Measurements from ENCODE around the gene NDST4. TPM values are rescaled to one million over a fixed set of nuclear protein-coding genes. Genes with fewer than 3 reads are reported as not detected.

NDST4 gene
- polyA plus RNA-seq, 1 experiment, result not detected

DNA sequence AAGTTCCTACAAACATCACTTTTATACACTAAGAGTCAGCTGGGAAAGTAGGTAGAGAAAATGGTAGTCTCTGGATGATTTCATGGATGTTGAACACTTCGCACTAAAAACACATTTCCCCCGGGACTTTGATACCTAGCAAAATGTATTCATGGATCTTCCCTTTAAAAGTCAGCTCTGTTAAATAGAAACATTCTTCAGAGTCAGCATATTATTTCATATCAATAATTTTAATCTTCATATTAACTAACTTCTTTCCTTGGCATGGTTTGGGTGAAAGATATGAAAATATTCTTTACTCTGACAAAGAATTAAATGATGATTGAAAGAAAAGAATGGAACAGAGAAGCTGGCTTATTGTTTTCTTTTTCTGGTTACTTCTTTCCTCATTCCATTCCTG lies 185.5 kb downstream of the NDST4 start:
- Histone ChIP-seq H3K36me3 (ENCODE audit: control insufficient read depth, insufficient read depth, low read length) (no peaks in the 10 kb centered on the region), H3K27me3 (ENCODE audit: control insufficient read depth, insufficient read depth, low read length) (no peaks in the 10 kb centered on the region), H3K4me3 (ENCODE audit: low read depth, low read length) (no peak overlapping the region)
- TF ChIP-seq, protein P1, sequence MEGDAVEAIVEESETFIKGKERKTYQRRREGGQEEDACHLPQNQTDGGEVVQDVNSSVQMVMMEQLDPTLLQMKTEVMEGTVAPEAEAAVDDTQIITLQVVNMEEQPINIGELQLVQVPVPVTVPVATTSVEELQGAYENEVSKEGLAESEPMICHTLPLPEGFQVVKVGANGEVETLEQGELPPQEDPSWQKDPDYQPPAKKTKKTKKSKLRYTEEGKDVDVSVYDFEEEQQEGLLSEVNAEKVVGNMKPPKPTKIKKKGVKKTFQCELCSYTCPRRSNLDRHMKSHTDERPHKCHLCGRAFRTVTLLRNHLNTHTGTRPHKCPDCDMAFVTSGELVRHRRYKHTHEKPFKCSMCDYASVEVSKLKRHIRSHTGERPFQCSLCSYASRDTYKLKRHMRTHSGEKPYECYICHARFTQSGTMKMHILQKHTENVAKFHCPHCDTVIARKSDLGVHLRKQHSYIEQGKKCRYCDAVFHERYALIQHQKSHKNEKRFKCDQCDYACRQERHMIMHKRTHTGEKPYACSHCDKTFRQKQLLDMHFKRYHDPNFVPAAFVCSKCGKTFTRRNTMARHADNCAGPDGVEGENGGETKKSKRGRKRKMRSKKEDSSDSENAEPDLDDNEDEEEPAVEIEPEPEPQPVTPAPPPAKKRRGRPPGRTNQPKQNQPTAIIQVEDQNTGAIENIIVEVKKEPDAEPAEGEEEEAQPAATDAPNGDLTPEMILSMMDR (IDR thresholded peaks at IDR 0.05; ENCODE audit: insufficient read depth, low read depth, low read length), result no peak
- ChIA-PET CTCF (no interaction called here), POLR2A (no interaction called here)
- no peak for DNase-seq (ENCODE audit: low read depth)

DNA sequence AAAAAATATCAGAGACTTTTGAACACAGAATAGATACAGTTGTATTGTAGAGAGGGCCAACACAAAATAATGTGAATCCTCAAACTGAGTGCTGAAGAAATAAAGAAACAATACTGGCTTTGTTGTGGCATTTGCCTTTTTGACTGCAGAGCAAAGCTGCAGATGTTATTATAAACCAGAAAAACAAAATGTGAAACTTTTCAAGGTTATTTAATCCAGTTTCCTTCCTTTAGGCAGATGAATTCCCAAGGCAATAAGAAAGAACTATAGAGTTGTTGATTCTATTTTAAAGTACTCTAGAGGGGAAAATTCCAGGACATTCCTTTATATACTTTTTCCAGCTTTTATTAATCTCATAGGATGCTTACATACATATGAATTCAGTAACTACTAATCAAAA lies 186.8 kb downstream of the NDST4 start:
- Histone ChIP-seq H3K27me3 (ENCODE audit: control insufficient read depth, insufficient read depth, low read length) (no peaks in the 10 kb centered on the region), H3K36me3 (ENCODE audit: control insufficient read depth, insufficient read depth, low read length) (no peaks in the 10 kb centered on the region), H3K4me3 (ENCODE audit: low read depth, low read length) (no peak overlapping the region)
- ChIA-PET POLR2A (no interaction called here), CTCF (no interaction called here)
- TF ChIP-seq, protein P1 (IDR thresholded peaks at IDR 0.05; ENCODE audit: insufficient read depth, low read depth, low read length), result no peak
- DNase-seq (ENCODE audit: low read depth), result no peak

DNA sequence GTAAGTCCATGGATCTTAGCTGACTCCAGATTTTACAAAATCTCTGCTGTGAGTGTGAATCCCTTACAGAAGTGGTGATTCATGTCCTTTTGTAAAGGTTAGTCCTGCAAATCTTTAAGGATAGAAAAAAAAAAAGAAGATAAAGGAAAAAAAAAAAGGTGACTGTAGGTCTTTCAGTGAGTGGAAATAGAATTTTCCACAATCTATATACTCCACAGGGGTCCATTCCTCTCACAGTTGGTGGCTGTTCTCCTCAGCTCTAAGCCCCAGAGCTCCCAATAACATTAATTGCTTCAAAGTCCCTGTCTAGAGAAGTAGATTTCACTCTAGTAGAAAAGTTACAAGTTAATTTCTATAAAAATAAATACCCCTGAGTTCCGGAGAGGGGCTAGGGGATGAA lies 189.1 kb downstream of the NDST4 start:
- CTCF ChIA-PET, result no interaction called here

DNA sequence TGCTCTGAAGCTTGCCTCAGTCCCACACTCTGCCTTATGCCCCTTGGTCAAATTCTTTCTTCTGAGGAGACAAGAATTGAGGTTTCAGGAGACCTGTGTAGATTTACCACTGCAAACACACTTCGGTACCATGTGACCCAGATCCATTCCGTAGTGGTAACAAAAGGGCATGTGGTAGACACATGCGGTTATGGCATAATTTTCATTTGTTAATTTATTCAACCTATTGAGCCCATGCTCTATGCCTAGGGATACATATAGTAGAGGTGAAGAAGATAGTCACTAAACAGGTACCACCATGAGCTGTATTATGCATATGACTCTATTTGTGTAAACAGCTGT lies 190.9 kb downstream of the NDST4 start:
- H3K36me3 ChIP-seq (ENCODE audit: control insufficient read depth, insufficient read depth, low read length), result no peaks in the 10 kb centered on the region
- no peak overlapping the region for H3K4me3 ChIP-seq (ENCODE audit: low read depth, low read length)
- TF ChIP-seq, protein P1 (IDR thresholded peaks at IDR 0.05; ENCODE audit: insufficient read depth, low read depth, low read length), result no peak
- no peak for DNase-seq (ENCODE audit: low read depth)
- H3K27me3 ChIP-seq (ENCODE audit: control insufficient read depth, insufficient read depth, low read length), result no peaks in the 10 kb centered on the region
- POLR2A ChIA-PET, result no interaction called here
- CTCF ChIA-PET, result no interaction called here

More for the DNA sequence above, 189.1 kb downstream of the NDST4 start:
- no peak overlapping the region for H3K4me3 ChIP-seq (ENCODE audit: low read depth, low read length)
- H3K36me3 ChIP-seq (ENCODE audit: control insufficient read depth, insufficient read depth, low read length), result no peaks in the 10 kb centered on the region
- DNase-seq (ENCODE audit: low read depth), result no peak
- TF ChIP-seq, protein P1 (IDR thresholded peaks at IDR 0.05; ENCODE audit: insufficient read depth, low read depth, low read length), result no peak
- POLR2A ChIA-PET, result no interaction called here
- no peaks in the 10 kb centered on the region for H3K27me3 ChIP-seq (ENCODE audit: control insufficient read depth, insufficient read depth, low read length)

DNA sequence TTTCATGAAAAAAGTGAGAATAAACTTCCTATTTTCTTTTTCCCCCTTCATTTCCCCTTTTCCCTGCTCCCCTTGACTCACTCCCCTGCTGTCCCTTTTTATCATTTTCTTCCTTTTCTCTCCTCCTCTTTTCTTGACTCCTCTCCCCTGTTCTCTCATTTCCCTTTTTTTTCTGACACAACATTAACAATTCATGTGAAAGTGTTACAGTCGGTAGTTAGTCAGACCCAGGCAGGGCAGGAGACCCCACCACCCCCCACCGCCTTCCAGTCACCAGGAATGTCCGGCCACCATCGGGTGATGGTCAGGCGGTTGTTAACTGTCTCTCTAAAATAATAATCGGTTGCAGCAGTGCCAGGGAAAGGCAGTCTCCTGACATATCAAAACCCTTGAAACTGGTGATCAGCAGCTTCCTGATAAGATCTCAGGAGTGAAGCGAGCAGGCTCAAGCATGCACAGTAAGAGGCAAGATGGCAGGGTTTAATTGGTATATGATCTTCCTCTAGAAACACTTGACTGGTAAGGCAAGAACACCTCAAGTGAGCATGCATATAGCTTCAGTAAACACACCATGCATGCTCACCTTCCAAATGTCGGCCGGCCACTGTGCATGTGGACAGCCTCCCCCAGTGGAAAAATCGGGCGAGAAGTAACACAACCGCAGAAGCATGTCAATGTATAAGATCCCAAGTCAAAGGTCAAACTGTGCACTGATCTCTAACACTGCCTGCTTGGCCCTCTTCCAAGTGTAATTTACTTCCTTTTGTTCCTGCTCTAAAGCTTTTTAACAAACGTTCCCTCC lies 191.4 kb downstream of the NDST4 start:
- ChIA-PET POLR2A (no interaction called here), CTCF (no interaction called here)
- Histone ChIP-seq H3K27me3 (ENCODE audit: control insufficient read depth, insufficient read depth, low read length) (no peaks in the 10 kb centered on the region), H3K36me3 (ENCODE audit: control insufficient read depth, insufficient read depth, low read length) (no peaks in the 10 kb centered on the region), H3K4me3 (ENCODE audit: low read depth, low read length) (no peak overlapping the region)
- TF ChIP-seq, protein P1 (IDR thresholded peaks at IDR 0.05; ENCODE audit: insufficient read depth, low read depth, low read length), result no peak
- DNase-seq (ENCODE audit: low read depth), result no peak
